Astrocyte of the spinal cord (primary cell): ENCODE results near the gene ARRB1.
A peak's percentile ranks its signal among the peaks of the same experiment; 100 is the strongest.

Experiments
- DNase-seq: peaks from one replicate; pipeline ENCODE4 v3.0.0; 2011; ENCODE audit warnings: low read depth, low spot score
- H3K4me3 ChIP-seq: 2 replicates; pipeline ENCODE4 v1.5.1; 2011; ENCODE audit warnings: low read depth, mild to moderate bottlenecking, low read length, moderate library complexity
- in situ Hi-C: cut with HindIII; loops from 2 replicates; pipeline ENCODE4 v1.10.0; 2017; ENCODE audit warnings: low sequenced_read_pairs
- TF ChIP-seq, protein P1 (sequence below): IDR thresholded peaks from 2 replicates; pipeline ENCODE4 v1.5.1; 2012; ENCODE audit warnings: low read depth, mild to moderate bottlenecking, low read length, inconsistent platforms

The ARRB1 gene

DNA sequence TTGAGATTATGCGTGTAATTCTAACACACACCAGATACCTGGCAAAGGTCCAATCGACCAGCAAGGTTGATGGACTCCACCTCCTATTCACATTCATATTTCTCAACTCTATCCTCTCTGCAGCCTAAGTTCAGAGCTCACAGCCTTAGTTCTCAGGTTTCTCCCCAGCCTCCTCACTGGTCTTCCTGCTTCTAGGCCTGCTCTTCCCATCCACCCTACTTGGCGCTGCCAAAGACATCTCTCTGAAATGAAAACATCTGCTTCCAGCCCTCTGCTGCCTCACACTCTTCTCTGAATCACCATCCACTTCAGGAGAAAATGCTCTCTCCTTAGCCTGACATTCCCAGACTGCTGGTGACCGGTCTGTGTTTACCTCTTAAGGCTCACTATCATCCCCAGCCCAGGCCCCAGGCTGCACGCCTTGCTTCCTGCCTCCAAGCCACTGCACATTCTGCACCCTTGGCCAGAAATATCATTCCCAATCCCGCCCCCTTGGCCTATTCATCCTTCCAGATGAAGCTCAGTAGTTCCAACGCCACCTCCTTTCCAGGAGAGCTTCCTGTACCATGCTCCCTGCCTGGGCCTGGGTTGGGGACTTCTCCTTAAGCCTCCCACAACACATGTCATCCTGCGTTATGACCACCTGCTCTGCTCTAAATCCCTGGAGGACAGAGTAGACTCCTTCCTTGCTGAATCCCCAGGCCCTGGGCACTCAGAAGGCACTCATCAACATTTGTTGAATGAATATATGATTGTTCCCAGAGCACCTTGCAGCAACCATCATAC, 3.5 kb downstream of the ARRB1 start:
- TF ChIP-seq, protein P1, sequence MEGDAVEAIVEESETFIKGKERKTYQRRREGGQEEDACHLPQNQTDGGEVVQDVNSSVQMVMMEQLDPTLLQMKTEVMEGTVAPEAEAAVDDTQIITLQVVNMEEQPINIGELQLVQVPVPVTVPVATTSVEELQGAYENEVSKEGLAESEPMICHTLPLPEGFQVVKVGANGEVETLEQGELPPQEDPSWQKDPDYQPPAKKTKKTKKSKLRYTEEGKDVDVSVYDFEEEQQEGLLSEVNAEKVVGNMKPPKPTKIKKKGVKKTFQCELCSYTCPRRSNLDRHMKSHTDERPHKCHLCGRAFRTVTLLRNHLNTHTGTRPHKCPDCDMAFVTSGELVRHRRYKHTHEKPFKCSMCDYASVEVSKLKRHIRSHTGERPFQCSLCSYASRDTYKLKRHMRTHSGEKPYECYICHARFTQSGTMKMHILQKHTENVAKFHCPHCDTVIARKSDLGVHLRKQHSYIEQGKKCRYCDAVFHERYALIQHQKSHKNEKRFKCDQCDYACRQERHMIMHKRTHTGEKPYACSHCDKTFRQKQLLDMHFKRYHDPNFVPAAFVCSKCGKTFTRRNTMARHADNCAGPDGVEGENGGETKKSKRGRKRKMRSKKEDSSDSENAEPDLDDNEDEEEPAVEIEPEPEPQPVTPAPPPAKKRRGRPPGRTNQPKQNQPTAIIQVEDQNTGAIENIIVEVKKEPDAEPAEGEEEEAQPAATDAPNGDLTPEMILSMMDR = no peak
- H3K4me3 ChIP-seq = no peak overlapping the region
- in situ Hi-C loops = no loop called here
- peak; percentile 83 for DNase-seq

DNA sequence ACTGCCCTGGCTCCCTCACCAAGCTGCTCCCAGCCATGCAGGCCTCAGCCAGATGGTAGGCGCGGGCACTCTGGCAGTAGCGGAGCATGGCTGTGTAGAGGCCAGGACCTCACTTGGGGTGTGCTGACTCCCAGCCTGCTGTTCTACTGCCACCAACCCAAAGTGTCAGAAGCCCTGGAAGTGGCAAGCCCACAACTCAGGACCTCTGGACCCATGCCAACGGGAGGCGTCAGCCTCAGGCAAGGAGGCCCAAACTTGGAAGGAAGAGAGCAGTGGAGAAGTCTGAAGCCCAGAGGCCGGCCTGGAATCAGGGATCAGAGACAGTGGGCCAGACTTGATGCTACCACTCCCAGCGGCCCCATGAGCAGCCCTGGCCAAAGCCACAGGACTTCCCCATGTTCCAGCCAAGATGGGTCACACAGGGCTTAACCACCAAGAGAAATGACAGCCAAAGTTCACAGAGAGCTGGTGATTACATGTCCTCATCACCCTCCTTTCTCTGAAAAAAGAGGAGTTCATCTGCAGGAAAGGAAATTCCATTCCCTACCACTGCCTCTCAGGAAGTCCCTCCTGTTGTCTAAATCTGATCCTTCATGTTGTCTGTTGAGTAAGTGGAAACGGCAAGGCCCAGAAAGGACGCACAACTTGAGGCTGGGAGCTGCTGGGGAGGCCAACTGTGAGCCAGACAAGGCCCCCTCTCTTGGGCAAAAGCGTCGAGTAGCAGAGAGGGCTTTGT, 4.4 kb downstream of the ARRB1 start:
- DNase-seq = no peak
- in situ Hi-C loops = no loop called here
- no peak overlapping the region for H3K4me3 ChIP-seq
- TF ChIP-seq, protein P1 = no peak

DNA sequence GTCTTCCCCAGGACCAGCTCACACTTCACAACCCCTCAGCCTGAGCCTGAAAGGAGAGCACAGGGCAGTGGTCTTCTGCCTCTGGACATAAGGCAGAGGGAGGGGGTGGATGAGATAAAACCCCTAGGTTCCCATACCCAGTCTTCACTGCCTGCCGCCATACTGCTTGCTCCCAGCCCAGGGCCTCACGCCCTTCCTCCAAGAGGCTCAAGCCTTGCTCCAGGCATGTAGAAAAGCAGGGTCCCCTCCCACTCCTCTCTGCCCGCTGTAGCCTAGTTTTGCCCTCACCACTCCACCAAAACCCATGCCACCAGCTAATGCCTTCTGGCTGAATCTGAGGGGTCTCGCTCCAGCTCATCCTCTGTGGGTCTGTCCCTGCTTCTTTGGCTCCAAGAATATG, 5.2 kb downstream of the ARRB1 start:
- in situ Hi-C loops = no loop called here
- no peak for DNase-seq
- TF ChIP-seq, protein P1 = no peak
- H3K4me3 ChIP-seq = no peak overlapping the region

DNA sequence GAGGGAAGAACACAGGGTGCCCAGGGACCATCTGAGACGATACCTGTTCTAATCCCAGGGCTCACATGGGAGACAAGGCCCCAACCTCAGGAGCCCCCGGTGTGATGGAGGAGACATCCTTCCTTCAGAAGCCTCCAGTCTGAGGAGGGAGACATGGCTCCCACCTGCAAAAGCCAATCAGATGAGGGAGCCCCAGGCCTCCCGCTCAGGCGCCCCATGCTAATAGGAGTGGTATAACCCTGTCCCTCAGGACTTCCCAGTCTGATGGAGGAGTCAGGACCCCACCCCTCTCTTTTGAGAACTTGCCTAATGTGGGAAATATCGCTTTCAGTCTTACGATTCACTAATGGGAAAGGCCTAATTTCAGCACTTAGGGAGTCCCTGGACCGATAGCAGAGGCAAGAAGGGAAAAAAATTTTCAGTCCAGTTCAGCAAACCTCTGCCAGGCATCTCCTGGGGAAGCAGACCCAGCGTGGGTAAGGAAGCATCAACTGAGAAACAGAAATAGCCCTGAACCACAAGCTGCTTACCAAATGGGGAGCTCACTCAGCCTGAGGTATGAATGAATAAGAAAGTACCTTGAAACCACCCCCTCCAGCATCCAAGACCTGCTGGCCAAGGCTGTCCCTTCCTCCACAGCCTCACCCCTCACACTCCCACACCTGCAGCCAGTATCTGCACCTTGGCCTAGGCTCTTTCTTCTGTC, 5.9 kb downstream of the ARRB1 start:
- H3K4me3 ChIP-seq = no peak overlapping the region
- TF ChIP-seq, protein P1 = no peak
- in situ Hi-C loops = no loop called here
- no peak for DNase-seq

DNA sequence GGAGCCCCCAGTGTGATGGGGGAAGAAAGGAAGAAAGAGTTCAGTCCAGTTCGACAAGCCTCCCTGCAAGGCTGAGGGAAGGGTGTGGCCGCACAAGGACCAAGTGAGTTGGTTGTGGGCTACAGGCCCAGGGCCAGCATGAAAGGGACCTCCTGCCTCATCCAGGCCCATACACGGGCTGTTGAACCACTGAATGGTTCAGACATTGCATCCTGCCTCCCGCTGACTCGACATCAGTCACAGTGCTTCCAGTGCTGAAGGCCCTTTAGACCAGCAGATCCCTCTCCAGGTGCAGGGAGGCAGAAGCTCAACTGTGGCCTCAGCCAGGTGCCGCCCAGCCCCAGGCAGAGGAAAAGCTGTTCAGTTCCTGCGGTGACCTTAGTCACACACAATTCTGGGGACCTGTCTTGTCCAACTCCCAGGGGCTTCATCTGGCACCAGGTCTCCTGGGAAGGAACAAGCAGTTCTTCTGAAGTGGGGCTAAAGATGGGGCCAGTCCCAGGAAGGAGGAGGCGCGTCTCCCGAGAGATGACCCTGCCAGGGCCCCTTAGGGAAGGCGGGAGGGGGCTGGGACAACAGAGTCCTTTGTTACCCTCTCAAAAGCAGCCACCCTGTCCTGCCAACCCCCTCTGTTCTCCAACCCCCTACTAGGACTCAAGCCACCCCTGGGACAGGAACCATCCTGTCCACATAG, 6.6 kb downstream of the ARRB1 start:
- H3K4me3 ChIP-seq = no peak overlapping the region
- TF ChIP-seq, protein P1 = no peak
- in situ Hi-C loops = no loop called here
- DNase-seq = no peak

DNA sequence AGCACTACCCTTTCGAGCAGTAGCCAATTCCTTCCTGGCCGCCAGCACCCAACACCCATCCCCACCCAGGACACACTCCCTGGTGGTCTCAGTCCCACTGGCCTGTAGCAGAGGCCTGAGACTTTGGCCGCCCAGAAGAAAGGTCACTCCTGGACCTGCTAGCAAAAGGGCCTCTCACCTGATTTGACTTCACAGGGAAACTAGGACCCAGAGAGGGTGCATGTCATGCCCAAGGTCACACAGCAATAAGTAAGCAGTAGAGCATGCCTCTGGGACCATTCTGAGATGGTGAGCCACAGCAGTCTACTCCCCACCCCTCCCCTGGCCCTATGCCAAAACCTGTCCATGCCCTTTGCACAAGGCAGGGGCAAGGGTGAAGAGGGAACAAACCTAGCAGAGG, 7.3 kb downstream of the ARRB1 start:
- no peak overlapping the region for H3K4me3 ChIP-seq
- no peak for DNase-seq
- in situ Hi-C loops = no loop called here
- TF ChIP-seq, protein P1 = no peak
